Naive thymus-derived CD4-positive, alpha-beta T cell (primary cell): ENCODE results near the gene LRRC74B. TPM values are rescaled to one million over a fixed set of nuclear protein-coding genes. Genes with fewer than 3 reads are reported as not detected.
A peak's percentile ranks its signal among the peaks of the same experiment; 100 is the strongest.
"Not testable (repeated sequence)": the region's sequence is repeated elsewhere in the genome, so short reads cannot be mapped to it uniquely, and the experiment has no call there.

Source experiments
- ATAC-seq: fragments of 150-1000 bp; cut with Tn5 transposase; 2 replicates; pipeline ENCODE4 v1.10.0; 2021; ENCODE audit warnings: mild to moderate bottlenecking, moderate library complexity
- CTCF ChIA-PET: fragments of 350-600 bp; sonication (Branson Sonifier 250); formaldehyde crosslinking; loops from one replicate; lab custom pipeline; 2021; ENCODE audit warnings: antibody characterized with exemption; lab: Charles Lee
- POLR2A ChIA-PET: fragments of 350-600 bp; sonication (Branson Sonifier 250); formaldehyde crosslinking; loops from one replicate; lab custom pipeline; 2021; ENCODE audit warnings: antibody characterized with exemption, inconsistent platforms; lab: Charles Lee
- DNase-seq, 9 donors: peaks; one replicate each; pipeline versions ENCODE4 v3.0.0 to v3.0.0-alpha.2; 2020 to 2022; ENCODE audit warnings: mixed read lengths in 1 of 9
- H3K27ac ChIP-seq: one replicate; pipeline ENCODE4 v1.7.0; 2013; ENCODE audit warnings: mild to moderate bottlenecking, low read depth, low read length, moderate library complexity
- H3K27me3 ChIP-seq, 2 donors: one replicate each; pipeline ENCODE4 v1.7.0; 2013; ENCODE audit warnings: low read length in 2 of 2, mild to moderate bottlenecking in 2 of 2, moderate library complexity in 2 of 2; ENCODE audit not compliant: control insufficient read depth in 2 of 2, insufficient read depth in 2 of 2
- H3K36me3 ChIP-seq, 3 experiments: 1 replicate in 2 of 3; 2 replicates in 1 of 3; pipeline ENCODE4 v1.7.0; 2013; ENCODE audit warnings: low read length in 3 of 3, mild to moderate bottlenecking in 3 of 3, moderate library complexity in 1 of 3; ENCODE audit not compliant: insufficient read depth in 3 of 3, control insufficient read depth in 2 of 3
- H3K4me1 ChIP-seq, 2 donors: one replicate each; pipeline ENCODE4 v1.7.0; 2013; ENCODE audit warnings: low read length in 2 of 2, mild to moderate bottlenecking in 2 of 2, moderate library complexity in 1 of 2; ENCODE audit not compliant: control insufficient read depth in 2 of 2, insufficient read depth in 2 of 2
- H3K4me3 ChIP-seq: 2 replicates; pipeline ENCODE4 v1.7.0; 2013; ENCODE audit warnings: mild to moderate bottlenecking, low read length
- H3K9me3 ChIP-seq, 3 experiments: 1 replicate in 2 of 3; 2 replicates in 1 of 3; pipeline ENCODE4 v1.7.0; 2013; ENCODE audit warnings: low read length in 3 of 3; ENCODE audit not compliant: control insufficient read depth in 2 of 3
- H3K27ac Mint-ChIP-seq, 9 donors: one replicate each; pipeline ENCODE4 v1.8.0; 2020 to 2022; ENCODE audit warnings: mixed read lengths in 9 of 9, mild to moderate bottlenecking in 8 of 9, moderate library complexity in 5 of 9, inconsistent platforms in 2 of 9
- H3K27me3 Mint-ChIP-seq, 5 donors: one replicate each; pipeline ENCODE4 v1.8.0; 2021 to 2022; ENCODE audit warnings: mixed read lengths in 5 of 5, mild to moderate bottlenecking in 1 of 5
- H3K36me3 Mint-ChIP-seq, 5 donors: one replicate each; pipeline ENCODE4 v1.8.0; 2020 to 2022; ENCODE audit warnings: mixed read lengths in 5 of 5, mild to moderate bottlenecking in 3 of 5, inconsistent platforms in 1 of 5
- H3K4me1 Mint-ChIP-seq, 7 donors: one replicate each; pipeline ENCODE4 v1.8.0; 2020 to 2022; ENCODE audit warnings: mixed read lengths in 7 of 7, mild to moderate bottlenecking in 3 of 7, inconsistent platforms in 1 of 7
- H3K4me3 Mint-ChIP-seq, 10 donors: one replicate each; pipeline ENCODE4 v1.8.0; 2020 to 2022; ENCODE audit warnings: mild to moderate bottlenecking in 10 of 10, mixed read lengths in 10 of 10, moderate library complexity in 6 of 10, inconsistent platforms in 2 of 10
- H3K9me3 Mint-ChIP-seq, 11 donors: one replicate each; pipeline ENCODE4 v1.8.0; 2020 to 2022; ENCODE audit warnings: mixed read lengths in 11 of 11, mild to moderate bottlenecking in 4 of 11, inconsistent platforms in 1 of 11, moderate library complexity in 1 of 11
- intact Hi-C, 2 donors: fragments of 100-400 bp; cut with micrococcal nuclease; formaldehyde crosslinking; loops; one replicate each; pipeline ENCODE4 v1.15.1; 2023
- polyA plus RNA-seq, 2 donors: library from polyadenylated mRNA; unstranded; fragments of 300-500 nt; fragmentation: Illumina TruSeq; gene quantifications; one replicate each; pipeline ENCODE4 v1.2.3, GENCODE V29; 2021
- total RNA-seq, 6 experiments: library from RNA in 5 of 6; stranded (reverse) in 5 of 6; gene quantifications; 1 replicate in 5 of 6; 2 replicates in 1 of 6; pipeline ENCODE4 v1.2.3 and lab custom pipeline; 2021 to 2026

LRRC74B gene
- total and polyA plus RNA-seq, 7 experiments from 2014 or later = not detected

DNA sequence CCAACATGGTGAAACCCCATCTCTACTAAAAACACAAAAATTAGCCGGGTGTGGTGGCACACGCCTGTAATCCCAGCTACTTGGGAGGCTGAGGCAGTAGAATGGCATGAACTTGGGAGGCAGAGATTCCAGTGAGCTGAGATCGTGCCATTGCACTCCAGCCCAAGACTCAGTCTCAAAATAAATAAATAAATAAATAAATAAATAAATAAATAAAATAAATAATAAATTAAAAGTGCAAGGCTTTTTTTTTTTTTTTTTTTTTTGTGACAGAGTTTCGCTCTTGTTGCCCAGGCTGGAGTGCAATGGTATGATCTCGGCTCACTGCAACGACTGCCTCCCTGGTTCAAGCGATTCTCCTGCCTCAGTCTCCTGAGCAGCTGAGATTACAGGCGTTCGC lies 51.1 kb downstream of the LRRC74B start:
- DNase-seq, H3K27me3 ChIP-seq, H3K27ac ChIP-seq, H3K9me3 Mint-ChIP-seq, H3K4me1 ChIP-seq, CTCF ChIA-PET, H3K36me3 Mint-ChIP-seq, H3K9me3 ChIP-seq, ATAC-seq, H3K4me3 ChIP-seq, H3K27ac Mint-ChIP-seq, H3K4me1 Mint-ChIP-seq, intact Hi-C loops, H3K4me3 Mint-ChIP-seq, H3K36me3 ChIP-seq, POLR2A ChIA-PET: not testable (repeated sequence)
- peaks cover 0 to 15% (median 0%) of the 10 kb centered on the region in 5 donors for H3K27me3 Mint-ChIP-seq

GRCh38 chr22:21098099-21098671 lies 52.4 kb downstream of the LRRC74B start:
- Histone ChIP-seq H3K9me3 (no peaks in the 10 kb centered on the region), H3K27ac (no peak overlapping the region), H3K4me1 (peaks cover 0 to 5% of the 10 kb centered on the region in 2 donors), H3K4me3 (no peak overlapping the region), H3K27me3 (no peaks in the 10 kb centered on the region), H3K36me3 (no peaks in the 10 kb centered on the region)
- Mint-ChIP-seq H3K4me1 (peaks cover 5 to 8% (median 7%) of the 10 kb centered on the region in 7 donors), H3K4me3 (no peak overlapping the region), H3K36me3 (no peaks in the 10 kb centered on the region), H3K27ac (peak overlapping the region in 1 of 9 donors; percentile 28), H3K9me3 (no peaks in the 10 kb centered on the region), H3K27me3 (peaks cover 0 to 24% (median 0%) of the 10 kb centered on the region in 5 donors)
- intact Hi-C loops = no loop called here
- ChIA-PET CTCF (no interaction called here), POLR2A (no interaction called here)
- no peak for ATAC-seq
- DNase-seq = no peak

DNA sequence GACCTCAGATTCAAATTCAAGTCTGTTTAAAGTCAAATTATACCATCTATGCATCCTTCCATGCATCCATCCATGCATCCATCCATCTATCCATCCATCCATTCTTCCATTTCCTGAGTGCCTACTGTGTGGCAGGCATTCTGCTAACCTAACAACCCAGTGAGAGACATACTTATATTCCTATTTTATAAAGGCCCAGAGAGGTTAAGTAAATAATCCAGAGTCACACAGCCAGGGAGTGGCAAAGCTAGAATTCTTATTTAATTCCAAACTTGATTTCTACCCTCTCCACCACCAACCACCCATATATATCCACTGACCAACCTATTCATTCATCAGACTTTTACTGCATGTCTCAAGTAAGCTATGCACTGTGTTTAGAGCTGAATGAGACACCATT lies 53.8 kb downstream of the LRRC74B start:
- H3K9me3 ChIP-seq = no peaks in the 10 kb centered on the region
- H3K36me3 Mint-ChIP-seq = no peaks in the 10 kb centered on the region
- no peaks in the 10 kb centered on the region for H3K9me3 Mint-ChIP-seq
- no peak overlapping the region for H3K27ac ChIP-seq
- no peak overlapping the region for H3K4me3 ChIP-seq
- H3K36me3 ChIP-seq = no peaks in the 10 kb centered on the region
- H3K4me1 Mint-ChIP-seq = peaks cover 5 to 14% (median 8%) of the 10 kb centered on the region in 7 donors
- H3K4me1 ChIP-seq = peaks cover 0 to 5% of the 10 kb centered on the region in 2 donors
- no peak overlapping the region for H3K4me3 Mint-ChIP-seq
- POLR2A ChIA-PET = no interaction called here
- intact Hi-C loops = no loop called here
- peaks cover 0 to 26% (median 6%) of the 10 kb centered on the region in 5 donors for H3K27me3 Mint-ChIP-seq
- H3K27ac Mint-ChIP-seq = no peak overlapping the region
- CTCF ChIA-PET = interaction anchor here (0.6 kb wide), 1 partner anchor 196 kb away, joined by 3 read pairs; no protein-coding TSS in a partner anchor
- no peaks in the 10 kb centered on the region for H3K27me3 ChIP-seq
- DNase-seq (no peak), ATAC-seq (no peak)

- H3K27me3 ChIP-seq = no peaks in the 10 kb centered on the region
- peaks cover 5 to 14% (median 8%) of the 10 kb centered on the region in 7 donors for H3K4me1 Mint-ChIP-seq
- H3K4me3 Mint-ChIP-seq = no peak overlapping the region
- intact Hi-C loops = no loop called here
- peaks cover 0 to 5% of the 10 kb centered on the region in 2 donors for H3K4me1 ChIP-seq
- no peaks in the 10 kb centered on the region for H3K36me3 Mint-ChIP-seq
- no peak overlapping the region for H3K4me3 ChIP-seq
- H3K36me3 ChIP-seq = no peaks in the 10 kb centered on the region
- CTCF ChIA-PET = interaction anchor here (0.6 to 0.9 kb wide), 3 partner anchors 12 to 1493 kb away, joined by 3 read pairs; no protein-coding TSS in a partner anchor
- POLR2A ChIA-PET = no interaction called here
- ATAC-seq (no peak), DNase-seq (no peak)
- H3K9me3 Mint-ChIP-seq = no peaks in the 10 kb centered on the region
- peaks cover 0 to 29% (median 6%) of the 10 kb centered on the region in 5 donors for H3K27me3 Mint-ChIP-seq
- no peaks in the 10 kb centered on the region for H3K9me3 ChIP-seq
- no peak overlapping the region for H3K27ac Mint-ChIP-seq
- H3K27ac ChIP-seq = no peak overlapping the region
Measured at GRCh38 chr22:21100149-21101032, 54.6 kb downstream of the LRRC74B start.

DNA sequence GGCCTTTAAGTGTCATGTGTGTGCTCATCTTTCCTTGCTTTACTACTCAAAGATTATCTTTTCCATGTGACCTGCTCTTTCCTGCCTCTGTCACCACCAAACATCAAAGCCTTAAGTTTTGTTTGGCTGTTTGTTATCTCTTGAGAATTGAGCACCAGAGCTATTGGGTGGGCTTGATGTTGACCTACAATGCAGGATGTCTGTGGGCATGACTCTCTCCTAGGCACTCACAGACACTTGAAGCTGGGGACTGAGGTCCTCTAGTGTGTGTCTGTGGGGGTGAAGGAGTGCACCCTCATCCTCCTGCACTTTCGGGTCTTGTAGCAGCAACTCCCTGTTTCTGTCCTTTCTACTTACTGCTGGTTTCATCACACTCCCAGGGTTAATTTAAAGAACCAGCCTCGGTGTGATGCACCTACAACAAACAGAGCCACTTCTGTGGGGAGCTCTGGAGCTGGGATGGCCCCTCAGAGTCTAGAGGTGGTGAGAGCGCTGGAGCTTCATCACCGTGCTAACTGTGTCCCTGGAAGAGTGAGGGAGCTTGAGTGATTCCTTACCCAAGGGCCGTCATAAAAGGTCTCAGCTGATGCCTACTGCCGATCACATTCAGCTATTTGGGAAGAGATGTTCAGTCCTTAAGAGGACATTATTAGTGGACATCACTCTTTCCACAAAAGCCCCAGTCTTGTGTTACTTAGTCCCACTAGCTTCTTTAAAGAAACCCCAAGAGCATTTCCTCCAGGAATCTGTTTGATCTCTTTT lies 56.3 kb downstream of the LRRC74B start:
- intact Hi-C loops = no loop called here
- Histone ChIP-seq H3K36me3 (no peaks in the 10 kb centered on the region), H3K4me3 (no peak overlapping the region), H3K4me1 (peaks cover 0 to 5% of the 10 kb centered on the region in 2 donors), H3K9me3 (no peaks in the 10 kb centered on the region), H3K27ac (no peak overlapping the region), H3K27me3 (no peaks in the 10 kb centered on the region)
- Mint-ChIP-seq H3K9me3 (no peaks in the 10 kb centered on the region), H3K4me1 (peaks cover 5 to 14% (median 8%) of the 10 kb centered on the region in 7 donors), H3K36me3 (no peaks in the 10 kb centered on the region), H3K27me3 (peaks cover 0 to 34% (median 9%) of the 10 kb centered on the region in 5 donors), H3K4me3 (no peak overlapping the region), H3K27ac (no peak overlapping the region)
- DNase-seq = no peak
- ATAC-seq = no peak
- CTCF ChIA-PET = interaction anchor here (0.8 to 1.2 kb wide), 2 partner anchors 12 to 54 kb away, joined by 3 to 4 read pairs; no protein-coding TSS in a partner anchor
- POLR2A ChIA-PET = no interaction called here

GRCh38 chr22:21102659-21103267 lies 57.0 kb downstream of the LRRC74B start:
- ChIA-PET POLR2A (no interaction called here), CTCF (interaction anchor here (0.6 to 1.2 kb wide), 4 partner anchors 13 to 1505 kb away, joined by 3 to 5 read pairs (median 4); no protein-coding TSS in a partner anchor)
- intact Hi-C loops = no loop called here
- ATAC-seq (peak; percentile 90), DNase-seq (peak; percentile 39 to 82 (median 59))
- Histone ChIP-seq H3K27ac (no peak overlapping the region), H3K9me3 (no peaks in the 10 kb centered on the region), H3K36me3 (no peaks in the 10 kb centered on the region), H3K4me3 (no peak overlapping the region), H3K27me3 (no peaks in the 10 kb centered on the region), H3K4me1 (peaks cover 0 to 5% of the 10 kb centered on the region in 2 donors)
- peak overlapping the region in 1 of 9 donors; percentile 52 for H3K27ac Mint-ChIP-seq
- H3K4me1 Mint-ChIP-seq = peaks cover 5 to 14% (median 8%) of the 10 kb centered on the region in 7 donors
- H3K9me3 Mint-ChIP-seq = no peaks in the 10 kb centered on the region
- peaks cover 0 to 36% (median 12%) of the 10 kb centered on the region in 5 donors for H3K27me3 Mint-ChIP-seq
- H3K4me3 Mint-ChIP-seq = peak overlapping the region in 6 of 10 donors; percentile 0 to 62 (median 40)
- H3K36me3 Mint-ChIP-seq = no peaks in the 10 kb centered on the region
